ENCODE results near the gene CKLF.
"Not testable (repeated sequence)": the region's sequence is repeated elsewhere in the genome, so short reads cannot be mapped to it uniquely, and the experiment has no call there.

- not testable (repeated sequence) for TF ChIP-seq MAX (IDR thresholded peaks at IDR 0.05); YY1 (IDR thresholded peaks at IDR 0.05); CTCF (IDR thresholded peaks at IDR 0.05; ENCODE audit: low read depth, low read length, missing input control)
Observed at GRCh38 chr16:66514391-66514790, 38.0 kb upstream of the CKLF start.

Data from liver (tissue), 2 donors.